H1 (cell line): ENCODE data around the gene ANAPC10.

Experiments
- BRCA1 ChIP-seq: IDR thresholded peaks from 2 replicates; pipeline ENCODE4 v1.6.1; 2012; ENCODE audit warnings: low read depth, low read length, improper control_type of control experiment
- CEBPB ChIP-seq: IDR thresholded peaks from 2 replicates; pipeline ENCODE4 v1.6.1; 2012; ENCODE audit warnings: low read depth, low read length
- CHD2 ChIP-seq: IDR thresholded peaks from 2 replicates; pipeline ENCODE4 v1.6.1; 2012; ENCODE audit warnings: low read length, improper control_type of control experiment
- HDAC2 ChIP-seq, 2 experiments: fragments of 300-600 bp in 1 of 2; sonication (generic) in 1 of 2; IDR thresholded peaks; 2 replicates each; pipeline ENCODE4 v1.6.1; 2011 to 2012; ENCODE audit warnings: low read depth in 2 of 2, low read length in 2 of 2, mild to moderate bottlenecking in 2 of 2, moderate library complexity in 2 of 2, borderline replicate concordance in 1 of 2, inconsistent platforms in 1 of 2
- POLR2AphosphoS5 ChIP-seq: IDR thresholded peaks from 2 replicates; pipeline ENCODE4 v1.6.1; 2011; ENCODE audit warnings: low read depth, low read length
- POU5F1 ChIP-seq: IDR thresholded peaks from 2 replicates; pipeline ENCODE4 v1.6.1; 2011; ENCODE audit warnings: low read depth, mild to moderate bottlenecking, low read length, moderate library complexity
- RBBP5 ChIP-seq: IDR thresholded peaks from 2 replicates; pipeline ENCODE4 v1.7.1; 2012; ENCODE audit warnings: low read depth, mild to moderate bottlenecking, inconsistent platforms, low read length, moderate library complexity, borderline replicate concordance
- SIRT6 ChIP-seq: IDR thresholded peaks from one replicate; pipeline ENCODE4 v1.7.1; 2012; ENCODE audit warnings: low read length, inconsistent platforms
- SP1 ChIP-seq: IDR thresholded peaks from 2 replicates; pipeline ENCODE4 v1.6.1; 2011; ENCODE audit warnings: low read depth, low read length
- TAF1 ChIP-seq: IDR thresholded peaks from 2 replicates; pipeline ENCODE4 v1.6.1; 2011; ENCODE audit warnings: mild to moderate bottlenecking, low read depth, low read length
- TF ChIP-seq, protein P1 (sequence below), 3 experiments: IDR thresholded peaks; 1 replicate in 2 of 3; 2 replicates in 1 of 3; pipeline versions ENCODE4 v1.5.1 to v1.6.1; 2011; ENCODE audit warnings: low read length in 3 of 3, mild to moderate bottlenecking in 3 of 3, inconsistent platforms in 2 of 3, low read depth in 1 of 3, moderate library complexity in 1 of 3; ENCODE audit not compliant: insufficient read depth in 1 of 3; ENCODE audit errors: control extremely low read depth in 1 of 3

DNA sequence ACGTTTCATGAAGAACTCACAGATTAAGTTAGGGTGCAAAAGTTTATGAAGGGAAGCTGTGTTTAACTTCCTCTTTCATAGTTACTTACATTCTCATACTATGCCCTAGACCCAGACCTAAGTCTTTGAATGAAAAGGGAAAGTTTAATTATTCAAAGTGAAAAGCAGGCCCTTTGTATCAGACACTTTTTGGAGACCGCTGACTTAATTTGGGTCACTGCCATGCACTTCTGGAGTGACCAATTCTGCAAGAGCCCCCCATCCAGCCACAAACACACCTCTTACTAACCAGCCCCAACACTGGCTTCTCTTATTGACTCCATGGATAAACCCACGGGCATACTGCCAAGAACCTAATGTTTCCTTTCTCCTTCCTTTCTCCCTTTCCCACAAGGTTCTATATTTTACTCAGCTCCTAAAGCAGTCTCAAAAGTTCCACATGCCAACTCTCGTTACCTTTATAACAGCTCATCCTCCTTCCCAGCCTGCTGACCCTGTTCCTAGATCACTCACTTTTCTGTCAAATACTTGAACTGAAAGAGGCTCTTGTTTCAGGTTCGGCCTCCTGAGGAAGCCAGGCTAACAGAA, 34.6 kb upstream of the ANAPC10 start:
- TF ChIP-seq RBBP5 (no peak), SP1 (no peak), BRCA1 (no peak), POU5F1 (no peak), TAF1 (no peak), POLR2AphosphoS5 (no peak), CEBPB (no peak), SIRT6 (no peak), CHD2 (no peak), HDAC2 (IDR thresholded peaks at IDR 0.05; ENCODE audit: borderline replicate concordance in 1 of 2, low read depth in 2 of 2, low read length in 2 of 2) (no peak)
- TF ChIP-seq, protein P1, sequence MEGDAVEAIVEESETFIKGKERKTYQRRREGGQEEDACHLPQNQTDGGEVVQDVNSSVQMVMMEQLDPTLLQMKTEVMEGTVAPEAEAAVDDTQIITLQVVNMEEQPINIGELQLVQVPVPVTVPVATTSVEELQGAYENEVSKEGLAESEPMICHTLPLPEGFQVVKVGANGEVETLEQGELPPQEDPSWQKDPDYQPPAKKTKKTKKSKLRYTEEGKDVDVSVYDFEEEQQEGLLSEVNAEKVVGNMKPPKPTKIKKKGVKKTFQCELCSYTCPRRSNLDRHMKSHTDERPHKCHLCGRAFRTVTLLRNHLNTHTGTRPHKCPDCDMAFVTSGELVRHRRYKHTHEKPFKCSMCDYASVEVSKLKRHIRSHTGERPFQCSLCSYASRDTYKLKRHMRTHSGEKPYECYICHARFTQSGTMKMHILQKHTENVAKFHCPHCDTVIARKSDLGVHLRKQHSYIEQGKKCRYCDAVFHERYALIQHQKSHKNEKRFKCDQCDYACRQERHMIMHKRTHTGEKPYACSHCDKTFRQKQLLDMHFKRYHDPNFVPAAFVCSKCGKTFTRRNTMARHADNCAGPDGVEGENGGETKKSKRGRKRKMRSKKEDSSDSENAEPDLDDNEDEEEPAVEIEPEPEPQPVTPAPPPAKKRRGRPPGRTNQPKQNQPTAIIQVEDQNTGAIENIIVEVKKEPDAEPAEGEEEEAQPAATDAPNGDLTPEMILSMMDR (IDR thresholded peaks at IDR 0.05; ENCODE audit: control extremely low read depth in 1 of 3, insufficient read depth in 1 of 3, low read depth in 1 of 3, low read length in 3 of 3) = no peak
